A549 (cell line): ENCODE results near the gene ATXN7L1. TPM values are rescaled to one million over a fixed set of nuclear protein-coding genes. Genes with fewer than 3 reads are reported as not detected.

Source experiments
- ATAC-seq, 2 experiments: fragments of 200-7000 bp in 1 of 2; fragments of >200 bp in 1 of 2; cut with Nextera tagmentation in 1 of 2; cut with Tn5 transposase in 1 of 2; 3 replicates each; pipeline versions ENCODE4 v1.8.0 to v1.9.1; 2018 to 2020; ENCODE audit warnings: mild to moderate bottlenecking in 1 of 2, moderate library complexity in 1 of 2
- CTCF ChIA-PET: fragments of 300-600 bp; sonication (Branson Sonifier 250); formaldehyde crosslinking; extraction: SDS; loops from one replicate; lab custom pipeline; 2021; ENCODE audit warnings: antibody characterized with exemption, inconsistent platforms; lab: Yijun Ruan, JAX
- POLR2A ChIA-PET: fragments of 350-600 bp; formaldehyde crosslinking; extraction: SDS; loops from one replicate; lab custom pipeline; 2021; ENCODE audit warnings: antibody characterized with exemption, inconsistent platforms; lab: Yijun Ruan, JAX
- DNase-seq, 2 experiments: peaks; one replicate each; pipeline versions ENCODE4 v3.0.0 to v3.0.0-alpha.2; 2011 to 2016; ENCODE audit warnings: low read depth in 1 of 2, low spot score in 1 of 2
- FAIRE-seq: peaks from 2 replicates; lab custom pipeline; 2011; peaks lifted over from hg19 to GRCh38; lab: Jason Lieb, UNC
- H3K27ac ChIP-seq, 2 experiments: fragments of >200 bp; sonication (Bioruptor Twin); formaldehyde crosslinking; 3 replicates each; pipeline ENCODE4 v1.5.1; 2016 to 2017
- H3K4me1 ChIP-seq: fragments of >200 bp; sonication (Bioruptor Twin); formaldehyde crosslinking; 3 replicates; pipeline ENCODE4 v1.6.1; 2016
- H3K4me2 ChIP-seq: fragments of >200 bp; sonication (Bioruptor Twin); formaldehyde crosslinking; 3 replicates; pipeline ENCODE4 v1.6.1; 2016
- H3K4me3 ChIP-seq: fragments of >200 bp; sonication (Bioruptor Twin); formaldehyde crosslinking; 3 replicates; pipeline ENCODE4 v1.5.1; 2016
- H3K9me3 ChIP-seq: fragments of >200 bp; sonication (Bioruptor Twin); formaldehyde crosslinking; 3 replicates; pipeline ENCODE4 v1.6.1; 2016
- BHLHE40 ChIP-seq: IDR thresholded peaks from 2 replicates; pipeline ENCODE4 v1.6.1; 2012; ENCODE audit warnings: low read depth, low read length, inconsistent platforms
- CBX2 ChIP-seq: fragments of 200-600 bp; sonication (generic); IDR thresholded peaks from 2 replicates; pipeline ENCODE4 v1.6.1; 2016; ENCODE audit warnings: low read depth, mild to moderate bottlenecking, borderline replicate concordance
- CBX8 ChIP-seq: fragments of 200-600 bp; sonication (generic); IDR thresholded peaks from 2 replicates; pipeline ENCODE4 v1.6.1; 2016
- CEBPB ChIP-seq, 2 experiments: fragments of >200 bp in 1 of 2; sonication (Bioruptor Twin) in 1 of 2; formaldehyde crosslinking in 1 of 2; IDR thresholded peaks; 2 replicates each; pipeline ENCODE4 v1.6.1; 2012 to 2016
- CHD2 ChIP-seq: fragments of 150-350 bp; IDR thresholded peaks from 2 replicates; pipeline ENCODE4 v1.6.1; 2014; ENCODE audit warnings: low read length; ENCODE audit not compliant: partially characterized antibody
- CTCF ChIP-seq: fragments of >200 bp; sonication (Bioruptor Twin); formaldehyde crosslinking; IDR thresholded peaks from 3 replicates; pipeline ENCODE4 v1.5.1; 2016
- EHF ChIP-seq: fragments of 250-450 bp; sonication (Bioruptor Pico); IDR thresholded peaks from 2 replicates; pipeline ENCODE4 v1.5.0; 2020; ENCODE audit warnings: mild to moderate bottlenecking
- EHMT2 ChIP-seq: fragments of 200-600 bp; sonication (generic); IDR thresholded peaks from 2 replicates; pipeline ENCODE4 v1.6.1; 2016; ENCODE audit warnings: antibody characterized with exemption, low read depth, mild to moderate bottlenecking, moderate library complexity
- EP300 ChIP-seq, 2 experiments: fragments of >200 bp; sonication (Bioruptor Twin); formaldehyde crosslinking; IDR thresholded peaks; 2 replicates in 1 of 2; 3 replicates in 1 of 2; pipeline ENCODE4 v1.6.1; 2016 to 2017
- FOSL2 ChIP-seq, 2 experiments: fragments of 450-650 bp in 1 of 2; fragments of >200 bp in 1 of 2; sonication (Bioruptor Twin) in 1 of 2; formaldehyde crosslinking; IDR thresholded peaks; 2 replicates each; pipeline versions ENCODE4 v1.5.0 to v1.6.1; 2016 to 2020; ENCODE audit warnings: mild to moderate bottlenecking in 1 of 2, moderate library complexity in 1 of 2
- HDAC2 ChIP-seq: fragments of 200-600 bp; sonication (generic); IDR thresholded peaks from 2 replicates; pipeline ENCODE4 v1.6.1; 2016
- HES2 ChIP-seq: fragments of >200 bp; sonication (Bioruptor Twin); formaldehyde crosslinking; IDR thresholded peaks from 2 replicates; pipeline ENCODE4 v1.6.1; 2016
- HEYL ChIP-seq: fragments of 250-450 bp; sonication (Bioruptor Pico); IDR thresholded peaks from 2 replicates; pipeline ENCODE4 v1.8.0; 2021; ENCODE audit warnings: mild to moderate bottlenecking, moderate library complexity
- HOXA7 ChIP-seq: fragments of 250-450 bp; sonication (Bioruptor Pico); IDR thresholded peaks from 2 replicates; pipeline ENCODE4 v1.5.0; 2020; ENCODE audit warnings: mild to moderate bottlenecking, moderate library complexity
- HOXB5 ChIP-seq: fragments of 250-450 bp; sonication (Bioruptor Pico); IDR thresholded peaks from 2 replicates; pipeline ENCODE4 v1.5.0; 2020; ENCODE audit warnings: mild to moderate bottlenecking, moderate library complexity
- JUN ChIP-seq, 2 experiments: fragments of >200 bp; sonication (Bioruptor Twin); formaldehyde crosslinking; IDR thresholded peaks; 2 replicates in 1 of 2; 3 replicates in 1 of 2; pipeline ENCODE4 v1.6.1; 2016 to 2017
- KDM1A ChIP-seq: fragments of 200-600 bp; sonication (generic); IDR thresholded peaks from 2 replicates; pipeline ENCODE4 v1.6.1; 2016; ENCODE audit warnings: low read depth, mild to moderate bottlenecking
- KDM5A ChIP-seq: fragments of 200-600 bp; sonication (generic); IDR thresholded peaks from 2 replicates; pipeline ENCODE4 v1.6.1; 2016; ENCODE audit warnings: antibody characterized with exemption, mild to moderate bottlenecking
- MAX ChIP-seq: IDR thresholded peaks from 2 replicates; pipeline ENCODE4 v1.6.1; 2012
- MAZ ChIP-seq: fragments of 150-350 bp; IDR thresholded peaks from 2 replicates; pipeline ENCODE4 v1.6.1; 2014; ENCODE audit warnings: antibody characterized with exemption, low read depth, low read length, borderline replicate concordance
- MYC ChIP-seq: IDR thresholded peaks from 2 replicates; pipeline ENCODE4 v1.6.1; 2012; ENCODE audit warnings: mild to moderate bottlenecking, inconsistent platforms, low read length, improper control_type of control experiment, borderline replicate concordance
- PBX3 ChIP-seq: IDR thresholded peaks from 2 replicates; pipeline ENCODE4 v1.6.1; 2012
- PHF8 ChIP-seq: fragments of 200-600 bp; sonication (generic); IDR thresholded peaks from 2 replicates; pipeline ENCODE4 v1.6.1; 2016; ENCODE audit warnings: low read depth, mild to moderate bottlenecking, antibody characterized with exemption, moderate library complexity, borderline replicate concordance
- RAD21 ChIP-seq, 2 experiments: fragments of >200 bp in 1 of 2; sonication (Bioruptor Twin) in 1 of 2; formaldehyde crosslinking in 1 of 2; IDR thresholded peaks in 1 of 2; conservative IDR thresholded peaks in 1 of 2; 2 replicates in 1 of 2; 3 replicates in 1 of 2; pipeline ENCODE4 v1.6.1; 2012 to 2018; ENCODE audit warnings: inconsistent platforms in 1 of 2
- REST ChIP-seq: fragments of 200-600 bp; sonication (generic); IDR thresholded peaks from 2 replicates; pipeline ENCODE4 v1.6.1; 2016; ENCODE audit warnings: antibody characterized with exemption, mild to moderate bottlenecking, moderate library complexity
- SMC3 ChIP-seq: fragments of >200 bp; sonication (Bioruptor Twin); formaldehyde crosslinking; IDR thresholded peaks from 3 replicates; pipeline ENCODE4 v1.6.1; 2018; ENCODE audit warnings: inconsistent platforms
- TFCP2L1 ChIP-seq: fragments of 250-450 bp; sonication (Bioruptor Pico); IDR thresholded peaks from 2 replicates; pipeline ENCODE4 v1.5.0; 2021; ENCODE audit warnings: mild to moderate bottlenecking
- USF2 ChIP-seq: fragments of 450-650 bp; IDR thresholded peaks from 2 replicates; pipeline ENCODE4 v1.6.1; 2014; ENCODE audit warnings: antibody characterized with exemption
- ZC3H11A ChIP-seq: fragments of 450-650 bp; IDR thresholded peaks from 2 replicates; pipeline ENCODE4 v1.6.1; 2014; ENCODE audit warnings: antibody characterized with exemption, mild to moderate bottlenecking
- ZNF302 ChIP-seq: fragments of 250-450 bp; sonication (Bioruptor Pico); IDR thresholded peaks from 2 replicates; pipeline ENCODE4 v1.9.0; 2021; ENCODE audit warnings: inconsistent platforms, mild to moderate bottlenecking, moderate library complexity
- WGBS: methylation state at CpG from one replicate; pipeline ENCODE4 v1.1.6; 2017; ENCODE audit errors: missing lambda C conversion rate; 5-methylcytosine and 5-hydroxymethylcytosine counted together
- polyA plus RNA-seq, 4 experiments: library from polyadenylated mRNA; depleted of rRNA in 3 of 4; stranded (reverse); fragments of >200 nt; fragmentation: RNase III in 1 of 4; extraction: RNeasy Plus Mini Kit Qiagen cat#74134 plus additional on column Dnase treatment in 1 of 4; gene quantifications; 2 replicates in 3 of 4; 3 replicates in 1 of 4; pipeline ENCODE4 v1.2.3, GENCODE V29; 2011 to 2017

ATXN7L1 gene
- polyA plus RNA-seq, 2 of the 4 experiments (the other 2 are of a cell fraction) = 4.5 to 5.7 TPM

- ChIA-PET POLR2A (interaction anchor here (0.7 to 1.5 kb wide), 4 partner anchors 8 to 489 kb away, joined by 3 to 6 read pairs (median 3); partner anchors contain the start of gene RINT1), CTCF (interaction anchor here (0.6 to 1.2 kb wide), 8 partner anchors 9 to 519 kb away, joined by 3 to 5 read pairs (median 3); no protein-coding TSS in a partner anchor)
- no peak for FAIRE-seq
- peak; percentile 88 to 89 for DNase-seq
- Histone ChIP-seq H3K9me3 (no peaks in the 10 kb centered on the region), H3K4me2 (peak within 1 kb of the TSS; percentile 84), H3K27ac (peak within 1 kb of the TSS; percentile 81 to 86), H3K4me3 (peak within 1 kb of the TSS; percentile 53), H3K4me1 (peaks cover 7% of the 10 kb centered on the region; the same call in 2 of the 3 replicates)
- TF ChIP-seq REST (no peak), JUN (IDR thresholded peaks at IDR 0.05) (0 out of 5 replicates have a peak, but pooled peaks of 1 of the 2 experiments have one; percentile 22), MAZ (no peak), ZNF302 (no peak), BHLHE40 (peak; percentile 36; the same call in 1 of the 2 replicates), FOSL2 (IDR thresholded peaks at IDR 0.05) (no peak), FOSL2 (CRISPR knock-in tag; IDR thresholded peaks at IDR 0.05) (no peak), CTCF (peak; percentile 14; the same call in 2 of the 3 replicates), MAX (peak; percentile 64), HDAC2 (no peak), CBX2 (no peak), HOXB5 (CRISPR knock-in tag) (0 out of 2 replicates have a peak, but pooled peaks have one; percentile 57), KDM5A (no peak), CEBPB (IDR thresholded peaks at IDR 0.05) (peak; percentile 45 to 50; a peak in 3 of 4 replicates), HEYL (no peak), PBX3 (no peak), EP300 (IDR thresholded peaks at IDR 0.05) (no peak), RAD21 (conservative IDR thresholded peaks at IDR 0.05 in 1 of 2, IDR thresholded peaks at IDR 0.05 in 1 of 2) (no peak), TFCP2L1 (CRISPR knock-in tag) (no peak), USF2 (peak; percentile 96), ZC3H11A (no peak), HES2 (no peak), CHD2 (no peak), KDM1A (no peak), HOXA7 (no peak), CBX8 (no peak), EHF (CRISPR knock-in tag) (no peak), MYC (no peak), EHMT2 (no peak), SMC3 (no peak), PHF8 (no peak)
- 10% methylated on average over 22 of the region's 36 CpGs for WGBS
- peak; percentile 96 for ATAC-seq
Measured at GRCh38 chr7:105581066-105581811, 295.2 kb downstream of the ATXN7L1 start, which contains the start of gene EFCAB10. TSS of gene EFCAB10 (minus strand) at chr7:105581493. CDS start at chr7:105581463, 30 bp downstream.
